IMR-90 (cell line): Measurements from ENCODE around the gene TRIM46.

Experiments
- BHLHE40 ChIP-seq: fragments of 150-350 bp; IDR thresholded peaks from 2 replicates; pipeline ENCODE4 v1.6.1; 2016; ENCODE audit warnings: mild to moderate bottlenecking, low read depth, low read length
- CEBPB ChIP-seq: IDR thresholded peaks from 2 replicates; pipeline ENCODE4 v1.6.1; 2012; ENCODE audit warnings: low read depth, low read length, improper control_type of control experiment
- FOS ChIP-seq: fragments of 150-350 bp; IDR thresholded peaks from 2 replicates; pipeline ENCODE4 v1.6.1; 2016; ENCODE audit warnings: low read depth, low read length
- MAFK ChIP-seq: IDR thresholded peaks from 2 replicates; pipeline ENCODE4 v1.6.1; 2012; ENCODE audit warnings: low read depth, low read length, improper control_type of control experiment
- MAZ ChIP-seq: IDR thresholded peaks from 2 replicates; pipeline ENCODE4 v1.6.1; 2012; ENCODE audit warnings: low read depth, mild to moderate bottlenecking, low read length, improper control_type of control experiment, moderate library complexity, borderline replicate concordance
- POLR2A ChIP-seq: IDR thresholded peaks from 2 replicates; pipeline ENCODE4 v1.6.1; 2012; ENCODE audit warnings: mild to moderate bottlenecking, low read depth, low read length
- RAD21 ChIP-seq: IDR thresholded peaks from 2 replicates; pipeline ENCODE4 v1.6.1; 2012; ENCODE audit warnings: low read length, improper control_type of control experiment
- RCOR1 ChIP-seq: IDR thresholded peaks from 2 replicates; pipeline ENCODE4 v1.6.1; 2012; ENCODE audit warnings: mild to moderate bottlenecking, low read length, improper control_type of control experiment; ENCODE audit not compliant: insufficient replicate concordance
- RFX5 ChIP-seq: IDR thresholded peaks from 2 replicates; pipeline ENCODE4 v1.8.0; 2012; ENCODE audit warnings: low read depth, mild to moderate bottlenecking, low read length, moderate library complexity
- SMC3 ChIP-seq: fragments of 150-350 bp; IDR thresholded peaks from 2 replicates; pipeline ENCODE4 v1.6.1; 2016; ENCODE audit warnings: low read depth, mild to moderate bottlenecking, antibody characterized with exemption, low read length, moderate library complexity
- TF ChIP-seq, protein P1 (sequence below): conservative IDR thresholded peaks from 2 replicates; pipeline ENCODE4 v1.5.1; 2012; ENCODE audit warnings: mild to moderate bottlenecking, low read depth, low read length, improper control_type of control experiment
- TF ChIP-seq, protein P2 (sequence below): fragments of 150-350 bp; IDR thresholded peaks from 2 replicates; pipeline ENCODE4 v1.6.1; 2017; ENCODE audit warnings: mild to moderate bottlenecking, antibody characterized with exemption, low read length, low read depth
- TF ChIP-seq, protein P3 (sequence below): fragments of 150-350 bp; IDR thresholded peaks from 2 replicates; pipeline ENCODE4 v1.6.1; 2016; ENCODE audit warnings: low read depth, mild to moderate bottlenecking, low read length, moderate library complexity, borderline replicate concordance

GRCh38 chr1:155181371-155182051 lies 7.9 kb downstream of the TRIM46 start:
- TF ChIP-seq, protein P1, sequence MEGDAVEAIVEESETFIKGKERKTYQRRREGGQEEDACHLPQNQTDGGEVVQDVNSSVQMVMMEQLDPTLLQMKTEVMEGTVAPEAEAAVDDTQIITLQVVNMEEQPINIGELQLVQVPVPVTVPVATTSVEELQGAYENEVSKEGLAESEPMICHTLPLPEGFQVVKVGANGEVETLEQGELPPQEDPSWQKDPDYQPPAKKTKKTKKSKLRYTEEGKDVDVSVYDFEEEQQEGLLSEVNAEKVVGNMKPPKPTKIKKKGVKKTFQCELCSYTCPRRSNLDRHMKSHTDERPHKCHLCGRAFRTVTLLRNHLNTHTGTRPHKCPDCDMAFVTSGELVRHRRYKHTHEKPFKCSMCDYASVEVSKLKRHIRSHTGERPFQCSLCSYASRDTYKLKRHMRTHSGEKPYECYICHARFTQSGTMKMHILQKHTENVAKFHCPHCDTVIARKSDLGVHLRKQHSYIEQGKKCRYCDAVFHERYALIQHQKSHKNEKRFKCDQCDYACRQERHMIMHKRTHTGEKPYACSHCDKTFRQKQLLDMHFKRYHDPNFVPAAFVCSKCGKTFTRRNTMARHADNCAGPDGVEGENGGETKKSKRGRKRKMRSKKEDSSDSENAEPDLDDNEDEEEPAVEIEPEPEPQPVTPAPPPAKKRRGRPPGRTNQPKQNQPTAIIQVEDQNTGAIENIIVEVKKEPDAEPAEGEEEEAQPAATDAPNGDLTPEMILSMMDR: no peak
- TF ChIP-seq POLR2A (no peak), MAZ (no peak), CEBPB (no peak), RFX5 (no peak), MAFK (no peak), RCOR1 (no peak), SMC3 (no peak), RAD21 (no peak), FOS (no peak), BHLHE40 (no peak)
- TF ChIP-seq, protein P2, sequence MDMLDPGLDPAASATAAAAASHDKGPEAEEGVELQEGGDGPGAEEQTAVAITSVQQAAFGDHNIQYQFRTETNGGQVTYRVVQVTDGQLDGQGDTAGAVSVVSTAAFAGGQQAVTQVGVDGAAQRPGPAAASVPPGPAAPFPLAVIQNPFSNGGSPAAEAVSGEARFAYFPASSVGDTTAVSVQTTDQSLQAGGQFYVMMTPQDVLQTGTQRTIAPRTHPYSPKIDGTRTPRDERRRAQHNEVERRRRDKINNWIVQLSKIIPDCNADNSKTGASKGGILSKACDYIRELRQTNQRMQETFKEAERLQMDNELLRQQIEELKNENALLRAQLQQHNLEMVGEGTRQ: no peak
- TF ChIP-seq, protein P3, sequence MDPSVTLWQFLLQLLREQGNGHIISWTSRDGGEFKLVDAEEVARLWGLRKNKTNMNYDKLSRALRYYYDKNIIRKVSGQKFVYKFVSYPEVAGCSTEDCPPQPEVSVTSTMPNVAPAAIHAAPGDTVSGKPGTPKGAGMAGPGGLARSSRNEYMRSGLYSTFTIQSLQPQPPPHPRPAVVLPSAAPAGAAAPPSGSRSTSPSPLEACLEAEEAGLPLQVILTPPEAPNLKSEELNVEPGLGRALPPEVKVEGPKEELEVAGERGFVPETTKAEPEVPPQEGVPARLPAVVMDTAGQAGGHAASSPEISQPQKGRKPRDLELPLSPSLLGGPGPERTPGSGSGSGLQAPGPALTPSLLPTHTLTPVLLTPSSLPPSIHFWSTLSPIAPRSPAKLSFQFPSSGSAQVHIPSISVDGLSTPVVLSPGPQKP: no peak
